Neural progenitor cell (in vitro differentiated cells): Measurements from ENCODE around the gene SMYD3. TPM values are rescaled to one million over a fixed set of nuclear protein-coding genes. Genes with fewer than 3 reads are reported as not detected.

Experiments
- DNase-seq: peaks from one replicate; pipeline ENCODE4 v3.0.0-alpha.2; 2016; ENCODE audit warnings: low spot score
- H2AFZ ChIP-seq: fragments of 200-600 bp; sonication (generic); replicated peaks from 2 replicates; pipeline ENCODE4 v1.6.1; 2016; ENCODE audit warnings: antibody characterized with exemption
- H3F3A ChIP-seq: fragments of 200-600 bp; sonication (generic); 2 replicates; pipeline ENCODE4 v1.6.1; 2016; ENCODE audit warnings: antibody characterized with exemption, low read depth
- H3K27ac ChIP-seq: fragments of 200-600 bp; sonication (generic); 2 replicates; pipeline ENCODE4 v1.5.1; 2016; ENCODE audit warnings: mild to moderate bottlenecking
- H3K27me3 ChIP-seq: fragments of 200-600 bp; sonication (generic); 2 replicates; pipeline ENCODE4 v1.6.1; 2016; ENCODE audit warnings: mild to moderate bottlenecking, moderate library complexity
- H3K36me3 ChIP-seq: fragments of 200-600 bp; sonication (generic); 2 replicates; pipeline ENCODE4 v1.5.1; 2016
- H3K4me1 ChIP-seq: fragments of 200-600 bp; sonication (generic); 2 replicates; pipeline ENCODE4 v1.6.1; 2016; ENCODE audit warnings: mixed run types
- H3K4me2 ChIP-seq: fragments of 200-600 bp; sonication (generic); 2 replicates; pipeline ENCODE4 v1.6.1; 2016
- H3K4me3 ChIP-seq: fragments of 200-600 bp; sonication (generic); 2 replicates; pipeline ENCODE4 v1.5.1; 2016
- H3K79me2 ChIP-seq: fragments of 200-600 bp; sonication (generic); 2 replicates; pipeline ENCODE4 v1.6.1; 2016; ENCODE audit warnings: low read depth
- H3K9ac ChIP-seq: fragments of 200-600 bp; sonication (generic); 2 replicates; pipeline ENCODE4 v1.6.1; 2016
- H3K9me3 ChIP-seq: fragments of 200-600 bp; sonication (generic); 2 replicates; pipeline ENCODE4 v1.5.1; 2016; ENCODE audit warnings: low read depth
- H4K20me1 ChIP-seq: fragments of 200-600 bp; sonication (generic); 2 replicates; pipeline ENCODE4 v1.6.1; 2016; ENCODE audit warnings: low read depth
- H3K27ac Mint-ChIP-seq: 3 replicates; pipeline ENCODE4 v1.8.0; 2021; ENCODE audit warnings: mixed read lengths
- H3K27me3 Mint-ChIP-seq: 2 replicates; pipeline ENCODE4 v1.8.0; 2022; ENCODE audit warnings: low read depth, mild to moderate bottlenecking, inconsistent platforms, moderate library complexity, mixed read lengths; ENCODE audit not compliant: insufficient read depth
- H3K36me3 Mint-ChIP-seq: 3 replicates; pipeline ENCODE4 v1.8.0; 2021; ENCODE audit warnings: mixed read lengths
- H3K4me1 Mint-ChIP-seq: 3 replicates; pipeline ENCODE4 v1.8.0; 2021; ENCODE audit warnings: mixed read lengths
- H3K4me3 Mint-ChIP-seq: 3 replicates; pipeline ENCODE4 v1.8.0; 2021; ENCODE audit warnings: mild to moderate bottlenecking, moderate library complexity, mixed read lengths
- H3K9me3 Mint-ChIP-seq: 3 replicates; pipeline ENCODE4 v1.8.0; 2020; ENCODE audit warnings: mixed read lengths
- EZH2 ChIP-seq: fragments of 200-600 bp; sonication (generic); IDR thresholded peaks from 2 replicates; pipeline ENCODE4 v1.6.1; 2017; ENCODE audit warnings: antibody characterized with exemption, mild to moderate bottlenecking, moderate library complexity
- EZH2phosphoT487 ChIP-seq: fragments of 200-600 bp; sonication (generic); IDR thresholded peaks from 2 replicates; pipeline ENCODE4 v1.6.1; 2017; ENCODE audit warnings: antibody characterized with exemption
- total RNA-seq: library from RNA; depleted of rRNA; stranded (reverse); fragments of >200 nt; gene quantifications from 2 replicates; pipeline ENCODE4 v1.2.3, GENCODE V29; 2015; ENCODE audit warnings: low replicate concordance
- TF ChIP-seq, protein P1 (sequence below): fragments of 200-600 bp; sonication (generic); IDR thresholded peaks from 2 replicates; pipeline ENCODE4 v1.5.1; 2017; ENCODE audit warnings: antibody characterized with exemption, mild to moderate bottlenecking

Gene SMYD3
- total RNA-seq, 1 donor from 2014 or later = 43.2 TPM

GRCh38 chr1:246063013-246063616, 444.0 kb downstream of the SMYD3 start:
- H3K9me3 ChIP-seq = no peaks in the 10 kb centered on the region
- no peak overlapping the region for H2AFZ ChIP-seq
- Mint-ChIP-seq H3K36me3 (no peaks in the 10 kb centered on the region), H3K4me3 (no peak overlapping the region), H3K4me1 (peaks cover 30% of the 10 kb centered on the region), H3K9me3 (no peaks in the 10 kb centered on the region), H3K27me3 (peaks cover 2% of the 10 kb centered on the region), H3K27ac (no peak overlapping the region)
- H3K4me3 ChIP-seq = no peak overlapping the region
- no peak overlapping the region for H3K27ac ChIP-seq
- H3K4me2 ChIP-seq = no peak overlapping the region
- H3K27me3 ChIP-seq = no peaks in the 10 kb centered on the region
- no peak overlapping the region for H3K9ac ChIP-seq
- H3K4me1 ChIP-seq = peaks cover 26% of the 10 kb centered on the region
- TF ChIP-seq, protein P1, sequence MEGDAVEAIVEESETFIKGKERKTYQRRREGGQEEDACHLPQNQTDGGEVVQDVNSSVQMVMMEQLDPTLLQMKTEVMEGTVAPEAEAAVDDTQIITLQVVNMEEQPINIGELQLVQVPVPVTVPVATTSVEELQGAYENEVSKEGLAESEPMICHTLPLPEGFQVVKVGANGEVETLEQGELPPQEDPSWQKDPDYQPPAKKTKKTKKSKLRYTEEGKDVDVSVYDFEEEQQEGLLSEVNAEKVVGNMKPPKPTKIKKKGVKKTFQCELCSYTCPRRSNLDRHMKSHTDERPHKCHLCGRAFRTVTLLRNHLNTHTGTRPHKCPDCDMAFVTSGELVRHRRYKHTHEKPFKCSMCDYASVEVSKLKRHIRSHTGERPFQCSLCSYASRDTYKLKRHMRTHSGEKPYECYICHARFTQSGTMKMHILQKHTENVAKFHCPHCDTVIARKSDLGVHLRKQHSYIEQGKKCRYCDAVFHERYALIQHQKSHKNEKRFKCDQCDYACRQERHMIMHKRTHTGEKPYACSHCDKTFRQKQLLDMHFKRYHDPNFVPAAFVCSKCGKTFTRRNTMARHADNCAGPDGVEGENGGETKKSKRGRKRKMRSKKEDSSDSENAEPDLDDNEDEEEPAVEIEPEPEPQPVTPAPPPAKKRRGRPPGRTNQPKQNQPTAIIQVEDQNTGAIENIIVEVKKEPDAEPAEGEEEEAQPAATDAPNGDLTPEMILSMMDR = no peak
- TF ChIP-seq EZH2 (no peak), EZH2phosphoT487 (no peak)
- no peaks in the 10 kb centered on the region for H3F3A ChIP-seq
- peaks cover 4% of the 10 kb centered on the region for H4K20me1 ChIP-seq
- no peak for DNase-seq
- no peaks in the 10 kb centered on the region for H3K79me2 ChIP-seq
- H3K36me3 ChIP-seq = no peaks in the 10 kb centered on the region

DNA sequence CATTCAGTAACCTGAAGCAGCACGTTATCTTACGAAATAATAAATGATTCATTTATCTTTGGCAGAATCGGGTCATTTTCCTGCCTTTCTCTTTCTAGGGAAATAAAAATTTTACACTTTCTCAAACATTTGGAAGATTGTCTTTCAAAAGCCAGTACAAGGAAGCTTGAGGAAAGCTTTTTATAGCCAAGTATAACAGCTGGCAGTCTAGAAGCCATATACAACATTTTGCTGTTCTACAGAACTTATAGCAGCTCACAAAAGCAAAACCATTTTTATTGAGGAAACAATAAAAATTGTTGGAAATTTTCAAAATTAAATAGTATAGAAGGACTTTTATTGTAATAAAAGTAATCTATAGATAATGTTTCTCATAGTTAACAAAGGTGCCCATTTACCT, 448.6 kb downstream of the SMYD3 start:
- H3K9ac ChIP-seq = no peak overlapping the region
- Mint-ChIP-seq H3K9me3 (peaks cover 3% of the 10 kb centered on the region), H3K27me3 (peaks cover under 1% of the 10 kb centered on the region), H3K4me1 (no peaks in the 10 kb centered on the region), H3K27ac (no peak overlapping the region), H3K4me3 (no peak overlapping the region), H3K36me3 (no peaks in the 10 kb centered on the region)
- H3K4me3 ChIP-seq = no peak overlapping the region
- peaks cover 6% of the 10 kb centered on the region for H3K9me3 ChIP-seq
- no peak overlapping the region for H3K27ac ChIP-seq
- no peak for DNase-seq
- no peaks in the 10 kb centered on the region for H3F3A ChIP-seq
- no peaks in the 10 kb centered on the region for H3K27me3 ChIP-seq
- no peaks in the 10 kb centered on the region for H3K36me3 ChIP-seq
- no peaks in the 10 kb centered on the region for H4K20me1 ChIP-seq
- H2AFZ ChIP-seq = no peak overlapping the region
- H3K4me1 ChIP-seq = no peaks in the 10 kb centered on the region
- TF ChIP-seq EZH2 (no peak), EZH2phosphoT487 (no peak)
- TF ChIP-seq, protein P1 = no peak
- no peak overlapping the region for H3K4me2 ChIP-seq
- no peaks in the 10 kb centered on the region for H3K79me2 ChIP-seq

DNA sequence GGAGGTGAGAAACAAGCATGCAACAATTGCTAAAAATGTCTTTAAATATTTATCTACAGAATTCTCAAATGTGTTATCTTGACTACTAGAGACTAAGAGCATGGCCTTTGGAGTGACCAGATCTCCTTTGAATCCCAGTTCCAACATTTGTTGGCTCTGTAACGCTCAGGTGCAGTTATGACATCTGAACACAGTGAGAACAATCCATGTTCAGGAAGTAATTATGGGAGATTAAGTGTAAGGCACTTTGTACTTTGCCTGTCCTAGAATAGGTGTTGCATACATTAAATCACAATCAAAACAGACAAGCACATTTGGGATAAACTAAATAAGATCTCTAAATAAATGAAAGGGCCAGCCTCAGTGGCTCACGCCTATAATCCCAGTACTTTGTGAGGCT, 454.5 kb downstream of the SMYD3 start:
- H3K4me1 Mint-ChIP-seq = no peaks in the 10 kb centered on the region
- H3K27ac ChIP-seq = no peak overlapping the region
- peaks cover 6% of the 10 kb centered on the region for H3K9me3 ChIP-seq
- H2AFZ ChIP-seq = no peak overlapping the region
- H3K27me3 Mint-ChIP-seq = no peaks in the 10 kb centered on the region
- H3K27me3 ChIP-seq = no peaks in the 10 kb centered on the region
- no peaks in the 10 kb centered on the region for H3F3A ChIP-seq
- no peak for TF ChIP-seq EZH2
- TF ChIP-seq, protein P1 = no peak
- TF ChIP-seq EZH2phosphoT487 = no peak
- H3K4me3 Mint-ChIP-seq = no peak overlapping the region
- H3K4me3 ChIP-seq = no peak overlapping the region
- no peak overlapping the region for H3K9ac ChIP-seq
- no peak for DNase-seq
- H3K79me2 ChIP-seq = no peaks in the 10 kb centered on the region
- H3K9me3 Mint-ChIP-seq = peaks cover 3% of the 10 kb centered on the region
- no peaks in the 10 kb centered on the region for H3K36me3 Mint-ChIP-seq
- no peaks in the 10 kb centered on the region for H3K36me3 ChIP-seq
- H3K4me2 ChIP-seq = no peak overlapping the region
- H3K4me1 ChIP-seq = no peaks in the 10 kb centered on the region
- H4K20me1 ChIP-seq = no peaks in the 10 kb centered on the region
- no peak overlapping the region for H3K27ac Mint-ChIP-seq
